Esophagus muscularis mucosa (tissue), 4 donors: ENCODE measurements around the gene MDK. TPM values are rescaled to one million over a fixed set of nuclear protein-coding genes. Genes with fewer than 3 reads are reported as not detected.
A peak's percentile ranks its signal among the peaks of the same experiment; 100 is the strongest.

Source experiments
- DNase-seq: peaks from one replicate; pipeline ENCODE4 v3.0.0-alpha.2; 2017; ENCODE audit errors: extremely low spot score
- H3K27ac ChIP-seq, 4 donors: fragments of 200-600 bp; sonication (generic); replicated peaks in 1 of 4; 1 replicate in 3 of 4; 2 replicates in 1 of 4; pipeline ENCODE4 v1.5.1; 2016 to 2019; ENCODE audit warnings: mild to moderate bottlenecking in 1 of 4
- H3K27me3 ChIP-seq, 4 donors: fragments of 200-600 bp; sonication (generic); one replicate each; pipeline versions ENCODE4 v1.5.1 to v1.6.0; 2016 to 2019
- H3K36me3 ChIP-seq, 4 donors: fragments of 200-600 bp; sonication (generic); one replicate each; pipeline ENCODE4 v1.5.1; 2016 to 2019
- H3K4me1 ChIP-seq, 4 donors: fragments of 200-600 bp; sonication (generic); one replicate each; pipeline ENCODE4 v1.5.1; 2016 to 2019
- H3K4me3 ChIP-seq, 4 donors: fragments of 200-600 bp; sonication (generic); 1 replicate in 2 of 4; 2 replicates in 2 of 4; pipeline ENCODE4 v1.5.1; 2016 to 2019; ENCODE audit warnings: mild to moderate bottlenecking in 4 of 4, moderate library complexity in 1 of 4
- H3K9me3 ChIP-seq, 4 donors: fragments of 200-600 bp; sonication (generic); 1 replicate in 3 of 4; 2 replicates in 1 of 4; pipeline ENCODE4 v1.5.1; 2016 to 2019
- EP300 ChIP-seq: sonication (generic); formaldehyde crosslinking; IDR thresholded peaks from one replicate; pipeline ENCODE4 v1.6.1; 2017; ENCODE audit warnings: antibody characterized with exemption
- POLR2A ChIP-seq: fragments of 450-650 bp; IDR thresholded peaks from one replicate; pipeline ENCODE4 v1.6.1; 2017; ENCODE audit warnings: antibody characterized with exemption, moderate library complexity, mild to moderate bottlenecking, low read depth
- POLR2AphosphoS5 ChIP-seq, 2 donors: sonication (generic); formaldehyde crosslinking; IDR thresholded peaks; one replicate each; pipeline ENCODE4 v1.6.1; 2017; ENCODE audit warnings: antibody characterized with exemption in 2 of 2
- WGBS: methylation state at CpG from one replicate; pipeline ENCODE4 v1.1.5; 2018; 5-methylcytosine and 5-hydroxymethylcytosine counted together
- intact Hi-C: fragments of 100-400 bp; cut with DNase I; formaldehyde crosslinking; loops from one replicate; pipeline ENCODE4 v1.15.1; 2023
- total RNA-seq, 4 donors: library from RNA; depleted of rRNA; stranded (reverse); fragments of >200 nt; gene quantifications; one replicate each; pipeline versions ENCODE4 v1.1.0 to v1.2.1, GENCODE V29; 2016
- TF ChIP-seq, protein P1 (sequence below), 3 experiments: fragments of 200-600 bp in 2 of 3; fragments of 450-650 bp in 1 of 3; sonication (generic) in 2 of 3; IDR thresholded peaks; one replicate each; pipeline ENCODE4 v1.5.1; 2017 to 2019; ENCODE audit warnings: antibody characterized with exemption in 3 of 3, mild to moderate bottlenecking in 2 of 3, moderate library complexity in 1 of 3

MDK gene
- total RNA-seq, 4 donors from 2014 or later: 1.2 to 12.8 (median 11.8) TPM

DNA sequence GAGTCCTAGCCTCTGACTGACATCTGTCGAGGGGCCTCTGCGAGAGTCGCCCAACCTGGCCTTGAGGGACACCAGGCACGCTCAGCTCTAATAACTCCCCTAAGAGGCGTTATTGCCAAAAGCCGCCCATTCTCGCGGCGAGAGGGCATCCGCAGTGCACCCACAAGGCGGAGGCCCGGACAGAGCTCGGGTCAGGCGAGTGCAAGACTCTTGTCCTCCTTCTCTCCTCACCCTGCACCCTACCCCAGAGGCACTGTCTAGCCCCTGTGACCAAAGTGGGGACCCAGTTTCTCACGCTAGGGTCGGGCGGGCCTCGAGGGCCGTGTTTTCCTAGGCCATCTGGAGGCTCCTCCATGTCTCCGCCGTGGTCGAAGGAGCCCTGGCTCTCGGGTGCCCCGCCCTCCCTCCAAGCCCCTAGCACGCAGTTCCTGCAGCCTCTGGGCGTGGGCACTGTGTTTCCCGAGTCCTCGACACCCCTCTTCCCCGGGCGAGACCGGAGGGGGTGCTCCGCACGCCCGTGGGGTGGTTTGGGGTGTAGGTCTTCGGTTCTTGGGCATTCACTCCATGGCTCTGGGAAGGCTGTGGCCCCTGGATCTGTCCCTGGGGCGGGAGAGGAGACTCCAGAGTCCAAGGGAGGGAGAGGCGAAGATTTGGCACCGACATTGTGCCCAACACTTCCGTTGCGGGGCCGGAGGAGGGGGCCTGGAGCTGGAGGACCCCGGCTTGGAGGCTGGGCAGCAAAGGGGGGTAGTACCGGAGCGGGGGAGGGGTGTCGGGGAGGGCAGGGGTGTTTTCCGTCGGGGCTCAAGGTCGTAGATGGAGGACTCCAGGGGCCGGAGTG lies 9.1 kb downstream of the MDK start:
- intact Hi-C loops: loop anchor here (2.0 to 5.0 kb wide), 2 partner anchors 137 to 226 kb away; partner anchors contain the start of genes ATG13 and HARBI1
- Histone ChIP-seq H3K4me1 (peaks cover 34 to 47% (median 44%) of the 10 kb centered on the region in 4 donors), H3K27me3 (peaks cover 25 to 78% (median 38%) of the 10 kb centered on the region in 4 donors), H3K9me3 (no peaks in the 10 kb centered on the region), H3K36me3 (peaks cover 0 to under 1% (median under 1%) of the 10 kb centered on the region in 4 donors), H3K27ac (no peak overlapping the region), H3K4me3 (peak overlapping the region in 1 of 4 donors; percentile 48)
- no peak for DNase-seq
- WGBS: 9% methylated on average over 40 of the region's 49 CpGs
- no peak for TF ChIP-seq EP300
- TF ChIP-seq, protein P1, sequence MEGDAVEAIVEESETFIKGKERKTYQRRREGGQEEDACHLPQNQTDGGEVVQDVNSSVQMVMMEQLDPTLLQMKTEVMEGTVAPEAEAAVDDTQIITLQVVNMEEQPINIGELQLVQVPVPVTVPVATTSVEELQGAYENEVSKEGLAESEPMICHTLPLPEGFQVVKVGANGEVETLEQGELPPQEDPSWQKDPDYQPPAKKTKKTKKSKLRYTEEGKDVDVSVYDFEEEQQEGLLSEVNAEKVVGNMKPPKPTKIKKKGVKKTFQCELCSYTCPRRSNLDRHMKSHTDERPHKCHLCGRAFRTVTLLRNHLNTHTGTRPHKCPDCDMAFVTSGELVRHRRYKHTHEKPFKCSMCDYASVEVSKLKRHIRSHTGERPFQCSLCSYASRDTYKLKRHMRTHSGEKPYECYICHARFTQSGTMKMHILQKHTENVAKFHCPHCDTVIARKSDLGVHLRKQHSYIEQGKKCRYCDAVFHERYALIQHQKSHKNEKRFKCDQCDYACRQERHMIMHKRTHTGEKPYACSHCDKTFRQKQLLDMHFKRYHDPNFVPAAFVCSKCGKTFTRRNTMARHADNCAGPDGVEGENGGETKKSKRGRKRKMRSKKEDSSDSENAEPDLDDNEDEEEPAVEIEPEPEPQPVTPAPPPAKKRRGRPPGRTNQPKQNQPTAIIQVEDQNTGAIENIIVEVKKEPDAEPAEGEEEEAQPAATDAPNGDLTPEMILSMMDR (IDR thresholded peaks at IDR 0.05): no peak
- no peak for TF ChIP-seq POLR2AphosphoS5 (IDR thresholded peaks at IDR 0.05)
- TF ChIP-seq POLR2A: no peak

DNA sequence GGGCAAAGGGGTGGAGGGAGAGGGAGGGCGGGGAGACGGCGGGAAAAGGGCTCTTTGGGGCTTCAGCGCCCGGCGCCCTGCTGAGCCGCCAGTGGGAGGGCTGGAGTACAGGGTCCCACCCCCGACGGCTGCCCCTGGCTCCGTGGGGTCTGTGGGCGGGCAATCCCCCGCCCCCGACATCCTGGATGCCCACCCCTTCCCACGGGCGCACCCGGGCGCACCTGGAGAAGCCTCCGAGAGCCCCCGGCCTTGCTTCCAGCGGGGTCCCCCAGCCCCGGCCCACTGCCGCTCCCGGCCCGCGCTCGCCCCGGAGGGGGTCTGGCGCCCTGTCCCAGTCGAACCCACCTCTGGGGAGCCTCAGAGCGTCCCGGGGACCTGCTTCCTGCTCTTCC lies 9.7 kb downstream of the MDK start:
- H3K4me1 ChIP-seq: peaks cover 34 to 47% (median 44%) of the 10 kb centered on the region in 4 donors
- peaks cover 25 to 71% (median 38%) of the 10 kb centered on the region in 4 donors for H3K27me3 ChIP-seq
- TF ChIP-seq POLR2AphosphoS5 (IDR thresholded peaks at IDR 0.05): no peak
- TF ChIP-seq POLR2A: no peak
- TF ChIP-seq, protein P1 (IDR thresholded peaks at IDR 0.05): no peak
- TF ChIP-seq EP300: no peak
- no peak overlapping the region for H3K27ac ChIP-seq
- intact Hi-C loops: loop anchor here (2.0 to 5.0 kb wide), 2 partner anchors 136 to 226 kb away; partner anchors contain the start of genes ATG13 and HARBI1
- peaks cover 4 to 6% (median 5%) of the 10 kb centered on the region in 4 donors for H3K36me3 ChIP-seq
- no peaks in the 10 kb centered on the region for H3K9me3 ChIP-seq
- DNase-seq: no peak
- H3K4me3 ChIP-seq: peak overlapping the region; percentile 48 to 57 (median 50)
- WGBS: 4% methylated on average over 4 of the region's 31 CpGs

DNA sequence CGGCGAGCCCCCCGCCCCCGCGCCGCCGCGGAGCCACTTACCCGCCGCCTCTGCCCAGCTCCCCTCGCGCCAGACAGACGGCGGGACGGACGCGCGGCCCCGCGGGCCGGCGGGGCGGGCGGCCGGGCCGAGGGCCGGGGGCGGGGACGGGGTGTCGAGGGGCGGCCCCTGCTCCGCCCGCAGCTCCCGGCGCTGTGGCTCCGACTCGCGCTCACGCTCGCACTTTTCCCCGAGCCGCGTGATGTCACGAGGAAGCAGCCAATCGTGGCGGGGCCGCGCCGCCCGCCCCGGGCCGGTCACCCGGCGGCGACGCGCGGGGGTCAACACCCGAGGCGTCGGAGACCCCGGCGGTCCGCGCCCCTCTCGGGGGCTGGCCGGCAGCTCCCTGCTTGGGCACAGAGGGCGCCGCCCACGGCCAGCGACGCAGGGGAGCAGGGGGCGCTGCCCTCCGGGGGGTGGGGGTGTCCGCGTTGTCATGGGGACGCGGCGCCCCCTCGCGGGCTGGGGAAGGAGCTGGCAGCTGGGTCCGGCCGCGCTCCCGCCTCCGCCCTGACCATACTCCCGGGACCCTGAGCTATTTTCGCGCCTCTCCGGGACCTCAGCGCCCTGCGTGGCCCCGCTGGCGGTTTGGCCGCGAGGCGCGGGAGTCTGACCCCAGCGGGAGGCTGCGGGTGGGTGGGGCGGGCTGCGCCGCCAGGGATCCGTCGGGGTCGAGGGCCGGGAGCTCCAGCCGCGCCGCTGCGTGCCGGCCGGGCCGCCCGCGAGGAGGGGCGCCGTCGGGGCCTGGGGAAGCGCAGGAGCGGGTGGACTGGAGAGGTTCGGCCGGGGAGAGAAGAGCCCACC lies 10.3 kb downstream of the MDK start, which contains the start of gene CHRM4:
TSS of gene CHRM4 (minus strand) at position 199 of the 843 bp plus-strand sequence. CDS start 5,219 bp downstream, outside the sequence.
- H3K36me3 ChIP-seq: peaks cover 4 to 12% (median 11%) of the 10 kb centered on the region in 4 donors
- intact Hi-C loops: loop anchor here (2.0 to 5.0 kb wide), 2 partner anchors 136 to 225 kb away; partner anchors contain the start of genes ATG13 and HARBI1
- peaks cover 34 to 47% (median 44%) of the 10 kb centered on the region in 4 donors for H3K4me1 ChIP-seq
- no CpG with 5 or more reads among the region's 123 CpGs for WGBS
- no peak for TF ChIP-seq EP300
- no peak for TF ChIP-seq POLR2A
- no peak for TF ChIP-seq POLR2AphosphoS5 (IDR thresholded peaks at IDR 0.05)
- TF ChIP-seq, protein P1 (IDR thresholded peaks at IDR 0.05): no peak
- H3K27me3 ChIP-seq: peaks cover 25 to 65% (median 38%) of the 10 kb centered on the region in 4 donors
- peak within 1 kb of the TSS; percentile 48 to 57 (median 50) for H3K4me3 ChIP-seq
- DNase-seq: no peak
- H3K9me3 ChIP-seq: no peaks in the 10 kb centered on the region
- H3K27ac ChIP-seq: no peak within 1 kb of the TSS

DNA sequence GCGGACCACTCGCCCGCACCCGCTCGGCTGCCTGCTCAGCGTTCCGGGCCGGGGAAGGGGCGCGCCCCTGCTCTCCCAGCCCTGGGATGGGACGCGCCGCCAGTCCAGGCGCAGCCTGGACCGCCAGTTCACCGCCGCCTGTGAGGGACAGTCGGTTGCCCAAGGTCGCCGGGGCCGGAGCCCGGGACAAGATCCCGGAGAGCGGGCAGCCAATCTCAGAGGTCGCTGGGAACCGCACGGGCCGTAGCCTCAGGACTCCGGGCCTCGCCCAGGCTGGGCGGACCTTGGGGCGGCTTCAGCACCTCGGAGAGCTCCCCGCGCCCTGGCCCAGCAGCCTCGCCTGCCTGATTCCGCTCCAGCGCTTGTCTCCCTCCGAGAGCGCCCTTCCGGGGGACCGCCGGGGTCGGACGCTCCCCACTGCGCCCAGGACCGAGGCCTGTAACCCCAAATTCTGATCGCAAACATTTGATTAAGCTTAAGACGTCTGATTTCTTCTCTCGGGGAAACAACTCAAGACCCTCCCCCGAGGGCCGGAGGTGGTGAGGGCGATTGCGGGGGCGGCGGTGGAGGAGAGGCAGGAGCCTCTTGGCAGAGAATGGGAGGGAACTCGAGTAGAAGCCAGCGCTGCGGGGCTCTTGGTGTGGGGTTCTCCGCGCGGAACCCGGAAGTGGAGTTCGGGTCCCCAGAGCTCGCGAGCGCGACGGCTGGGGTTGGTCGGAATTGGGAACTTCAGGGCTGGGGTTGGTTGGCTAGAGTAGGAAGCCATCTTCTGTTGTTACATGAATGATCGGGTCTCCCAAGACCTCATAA lies 11.2 kb downstream of the MDK start:
- Histone ChIP-seq H3K4me1 (peaks cover 34 to 47% (median 44%) of the 10 kb centered on the region in 4 donors), H3K27me3 (peaks cover 25 to 57% (median 38%) of the 10 kb centered on the region in 4 donors), H3K27ac (no peak overlapping the region), H3K4me3 (peak overlapping the region; percentile 48 to 57 (median 50)), H3K9me3 (no peaks in the 10 kb centered on the region), H3K36me3 (peaks cover 13 to 20% (median 19%) of the 10 kb centered on the region in 4 donors)
- 6% methylated on average over 23 of the region's 71 CpGs for WGBS
- TF ChIP-seq POLR2A: no peak
- TF ChIP-seq POLR2AphosphoS5 (IDR thresholded peaks at IDR 0.05): no peak
- TF ChIP-seq, protein P1 (IDR thresholded peaks at IDR 0.05): no peak
- no peak for TF ChIP-seq EP300
- DNase-seq: no peak
- intact Hi-C loops: loop anchor here (5.0 kb wide), 1 partner anchor 135 kb away; no protein-coding TSS in a partner anchor
